Keratinocyte (primary cell): ENCODE measurements around the gene TRMT112. TPM values are rescaled to one million over a fixed set of nuclear protein-coding genes. Genes with fewer than 3 reads are reported as not detected.
"Not testable (repeated sequence)": the region's sequence is repeated elsewhere in the genome, so short reads cannot be mapped to it uniquely, and the experiment has no call there.

Experiments
- DNase-seq: peaks from one replicate; pipeline ENCODE4 v3.0.0-alpha.2; 2011; ENCODE audit warnings: low read depth, missing footprints, low spot score
- FAIRE-seq: peaks from 2 replicates; lab custom pipeline; 2011; peaks lifted over from hg19 to GRCh38; lab: Jason Lieb, UNC
- H2AFZ ChIP-seq: 2 replicates; pipeline ENCODE4 v1.6.0; 2012; ENCODE audit warnings: low read length, control low read depth, inconsistent platforms; ENCODE audit not compliant: control insufficient read depth
- H3K27ac ChIP-seq: 2 replicates; pipeline ENCODE4 v1.5.1; 2011; ENCODE audit warnings: low read length; ENCODE audit not compliant: control insufficient read depth, insufficient read depth
- H3K27me3 ChIP-seq: 3 replicates; pipeline ENCODE4 v1.6.0; 2011; ENCODE audit warnings: low read length; ENCODE audit not compliant: control insufficient read depth, insufficient read depth; ENCODE audit errors: extremely low read depth
- H3K36me3 ChIP-seq, 2 experiments: 2 replicates in 1 of 2; 3 replicates in 1 of 2; pipeline ENCODE4 v1.5.1; 2011; ENCODE audit warnings: low read length in 2 of 2, mild to moderate bottlenecking in 1 of 2; ENCODE audit not compliant: control insufficient read depth in 2 of 2, insufficient read depth in 2 of 2; ENCODE audit errors: extremely low read depth in 1 of 2
- H3K4me1 ChIP-seq: 3 replicates; pipeline ENCODE4 v1.5.1; 2011; ENCODE audit warnings: low read length; ENCODE audit not compliant: control insufficient read depth, insufficient read depth; ENCODE audit errors: extremely low read depth
- H3K4me2 ChIP-seq: 3 replicates; pipeline ENCODE4 v1.6.0; 2011; ENCODE audit warnings: low read depth, low read length; ENCODE audit not compliant: control insufficient read depth, insufficient read depth; ENCODE audit errors: extremely low read depth
- H3K4me3 ChIP-seq, 3 experiments: fragments of 200-600 bp in 1 of 3; sonication (generic) in 1 of 3; 2 replicates in 2 of 3; 3 replicates in 1 of 3; pipeline ENCODE4 v1.5.1; 2011 to 2016; ENCODE audit warnings: low read length in 3 of 3, mild to moderate bottlenecking in 3 of 3, control low read depth in 2 of 3, inconsistent platforms in 1 of 3, low read depth in 1 of 3, mixed read lengths in 1 of 3, mixed run types in 1 of 3, moderate library complexity in 1 of 3; ENCODE audit not compliant: control insufficient read depth in 2 of 3, insufficient read depth in 2 of 3; ENCODE audit errors: extremely low read depth in 1 of 3
- H3K79me2 ChIP-seq: 2 replicates; pipeline ENCODE4 v1.6.0; 2012; ENCODE audit warnings: low read length; ENCODE audit not compliant: control insufficient read depth, insufficient read depth
- H3K9ac ChIP-seq: 3 replicates; pipeline ENCODE4 v1.6.0; 2011; ENCODE audit warnings: low read length; ENCODE audit not compliant: control insufficient read depth, insufficient read depth; ENCODE audit errors: extremely low read depth
- H3K9me1 ChIP-seq: 3 replicates; pipeline ENCODE4 v1.6.0; 2011; ENCODE audit warnings: low read length; ENCODE audit not compliant: control insufficient read depth, insufficient read depth; ENCODE audit errors: extremely low read depth
- H3K9me3 ChIP-seq: 2 replicates; pipeline ENCODE4 v1.5.1; 2012; ENCODE audit warnings: low read depth, low read length; ENCODE audit not compliant: control insufficient read depth
- H4K20me1 ChIP-seq: 3 replicates; pipeline ENCODE4 v1.6.0; 2011; ENCODE audit warnings: low read length; ENCODE audit not compliant: control insufficient read depth, insufficient read depth; ENCODE audit errors: extremely low read depth
- CTCF ChIP-seq, 3 experiments: IDR thresholded peaks in 1 of 3; conservative IDR thresholded peaks in 1 of 3; optimal IDR thresholded peaks in 1 of 3; 2 replicates in 2 of 3; 3 replicates in 1 of 3; pipeline versions ENCODE3 to v1.5.1; 2011; ENCODE audit warnings: low read length in 3 of 3, mild to moderate bottlenecking in 3 of 3, moderate library complexity in 2 of 3, control low read depth in 1 of 3, inconsistent platforms in 1 of 3; ENCODE audit not compliant: insufficient read depth in 2 of 3; ENCODE audit errors: extremely low read depth in 1 of 3
- EZH2 ChIP-seq: IDR thresholded peaks from one replicate; pipeline ENCODE4 v1.6.1; 2012; ENCODE audit warnings: inconsistent platforms, mild to moderate bottlenecking, low read length, moderate library complexity
- dilution Hi-C: fragments of 300-500 bp; cut with MboI; formaldehyde crosslinking; loops from one replicate; pipeline ENCODE4 v1.7.0; 2020; ENCODE audit warnings: low sequenced_read_pairs; ENCODE audit not compliant: extremely low pct_ligation_motif_present
- polyA plus RNA-seq, 5 experiments: library from polyadenylated mRNA; depleted of rRNA in 3 of 5; stranded (reverse) in 3 of 5; stranded (forward) in 1 of 5; unstranded in 1 of 5; fragments of >200 nt; gene quantifications; 1 replicate in 1 of 5; 2 replicates in 3 of 5; 3 replicates in 1 of 5; pipeline versions ENCODE4 v1.2.1 to v1.2.3, GENCODE V29; 2011 to 2012; ENCODE audit warnings: missing spikeins in 2 of 5, low read depth in 1 of 5, low replicate concordance in 1 of 5

Gene TRMT112
- polyA plus RNA-seq, 1 donor (not counting 4 experiments of a cell fraction or from before 2014, with no cell fraction given) = 408 TPM

GRCh38 chr11:64317961-64318765 lies 804 bp upstream of the TRMT112 start, which contains the start of gene PRDX5:
PRDX5 (plus strand) TSS chr11:64318121; CDS start chr11:64318216, 95 bp downstream.
- Histone ChIP-seq H2AFZ (peak within 1 kb of the TSS; percentile 23), H3K9me3 (no peaks in the 10 kb centered on the region), H3K4me1 (peaks cover 49% of the 10 kb centered on the region), H3K9me1 (peaks cover 2% of the 10 kb centered on the region), H3K27ac (peak within 1 kb of the TSS; percentile 81), H3K4me2 (peak within 1 kb of the TSS; percentile 64), H3K27me3 (no peaks in the 10 kb centered on the region), H3K4me3 (peak within 1 kb of the TSS; percentile 56 to 83 (median 72)), H3K9ac (peak within 1 kb of the TSS; percentile 90), H3K36me3 (peaks cover 30 to 39% of the 10 kb centered on the region in 2 experiments), H4K20me1 (no peaks in the 10 kb centered on the region), H3K79me2 (peaks cover 31% of the 10 kb centered on the region)
- TF ChIP-seq EZH2 (no peak), CTCF (optimal IDR thresholded peaks at IDR 0.05 in 1 of 3, IDR thresholded peaks at IDR 0.05 in 1 of 3, conservative IDR thresholded peaks at IDR 0.05 in 1 of 3; ENCODE audit: extremely low read depth in 1 of 3, insufficient read depth in 2 of 3, low read length in 3 of 3) (peak; percentile 18 to 84 (median 45))
- dilution Hi-C loops = no loop called here
- peak; percentile 84 for DNase-seq
- FAIRE-seq = peak; percentile 57

GRCh38 chr11:64316672-64317324 lies 561 bp downstream of the TRMT112 start:
- peak; percentile 43 to 46 (median 45) for TF ChIP-seq CTCF (optimal IDR thresholded peaks at IDR 0.05 in 1 of 3, IDR thresholded peaks at IDR 0.05 in 1 of 3, conservative IDR thresholded peaks at IDR 0.05 in 1 of 3; ENCODE audit: extremely low read depth in 1 of 3, insufficient read depth in 2 of 3, low read length in 3 of 3)
- no peak for TF ChIP-seq EZH2

GRCh38 chr11:64315667-64316526 lies 1.5 kb downstream of the TRMT112 start:
- H4K20me1 ChIP-seq, H3K27ac ChIP-seq, FAIRE-seq, DNase-seq, H3K27me3 ChIP-seq, dilution Hi-C loops, H3K9me3 ChIP-seq, H2AFZ ChIP-seq, H3K9me1 ChIP-seq: not testable (repeated sequence)
- peak overlapping the region in 2 of 3 experiments; percentile 56 to 73 for H3K4me3 ChIP-seq
- peak overlapping the region; percentile 64 for H3K4me2 ChIP-seq
- peaks cover 18 to 33% of the 10 kb centered on the region in 2 experiments for H3K36me3 ChIP-seq
- peak overlapping the region; percentile 90 for H3K9ac ChIP-seq
- peaks cover 42% of the 10 kb centered on the region for H3K4me1 ChIP-seq
- peaks cover 32% of the 10 kb centered on the region for H3K79me2 ChIP-seq

More at GRCh38 chr11:64316672-64317324, 561 bp downstream of the TRMT112 start:
- Histone ChIP-seq H2AFZ (no peak overlapping the region), H3K4me3 (peak overlapping the region; percentile 56 to 73 (median 72)), H3K27me3 (no peaks in the 10 kb centered on the region), H3K9ac (peak overlapping the region; percentile 90), H3K4me1 (peaks cover 45% of the 10 kb centered on the region), H3K4me2 (peak overlapping the region; percentile 64), H3K27ac (peak overlapping the region; percentile 81), H3K9me3 (no peaks in the 10 kb centered on the region), H3K36me3 (peaks cover 22 to 35% of the 10 kb centered on the region in 2 experiments), H3K9me1 (no peaks in the 10 kb centered on the region), H3K79me2 (peaks cover 32% of the 10 kb centered on the region), H4K20me1 (no peaks in the 10 kb centered on the region)
- DNase-seq (no peak), FAIRE-seq (no peak)
- dilution Hi-C loops = no loop called here
